ENCODE data around the gene GALNT2. TPM values are rescaled to one million over a fixed set of nuclear protein-coding genes. Genes with fewer than 3 reads are reported as not detected.

Gene GALNT2
- total RNA-seq, 1 donor from 2014 or later, result 29.3 TPM

- DNase-seq (ENCODE audit: low spot score), result no peak
- intact Hi-C loops (cut with DNase I), result loop anchor here (10.0 kb wide), 1 partner anchor 240 kb away; no protein-coding TSS in a partner anchor
Observed at GRCh38 chr1:230084408-230085177, 17.6 kb downstream of the GALNT2 start.

GRCh38 chr1:230085178-230085515 is 18.1 kb downstream of the GALNT2 start:
- intact Hi-C loops (cut with DNase I), result loop anchor here (10.0 kb wide), 1 partner anchor 240 kb away; no protein-coding TSS in a partner anchor
- DNase-seq (ENCODE audit: low spot score), result no peak

GRCh38 chr1:230086151-230086550 is 19.1 kb downstream of the GALNT2 start:
- DNase-seq (ENCODE audit: low spot score), result no peak
- intact Hi-C loops (cut with DNase I), result loop anchor here (10.0 kb wide), 1 partner anchor 241 kb away; no protein-coding TSS in a partner anchor

- no peak for DNase-seq (ENCODE audit: low spot score)
- intact Hi-C loops (cut with DNase I), result loop anchor here (10.0 kb wide), 1 partner anchor 242 kb away; no protein-coding TSS in a partner anchor
Observed at GRCh38 chr1:230087028-230087716, 20.1 kb downstream of the GALNT2 start.

- intact Hi-C loops (cut with DNase I), result loop anchor here (10.0 kb wide), 1 partner anchor 243 kb away; no protein-coding TSS in a partner anchor
- DNase-seq (ENCODE audit: low spot score), result no peak
Observed at GRCh38 chr1:230087717-230088105, 20.7 kb downstream of the GALNT2 start.

- DNase-seq (ENCODE audit: low spot score), result no peak
- intact Hi-C loops (cut with DNase I), result no loop called here
Observed at GRCh38 chr1:230090194-230090711, 23.2 kb downstream of the GALNT2 start.

- no peak for DNase-seq (ENCODE audit: low spot score)
- intact Hi-C loops (cut with DNase I), result no loop called here
Observed at GRCh38 chr1:230091473-230092231, 24.6 kb downstream of the GALNT2 start.

- intact Hi-C loops (cut with DNase I), result no loop called here
- no peak for DNase-seq (ENCODE audit: low spot score)
Observed at GRCh38 chr1:230094746-230095145, 27.7 kb downstream of the GALNT2 start.

GRCh38 chr1:230095938-230096337 is 28.9 kb downstream of the GALNT2 start:
- intact Hi-C loops (cut with DNase I), result no loop called here
- DNase-seq (ENCODE audit: low spot score), result no peak

GRCh38 chr1:230097370-230097769 is 30.3 kb downstream of the GALNT2 start:
- intact Hi-C loops (cut with DNase I), result no loop called here
- DNase-seq (ENCODE audit: low spot score), result no peak

- no peak for DNase-seq (ENCODE audit: low spot score)
- intact Hi-C loops (cut with DNase I), result no loop called here
Observed at GRCh38 chr1:230098723-230099122, 31.7 kb downstream of the GALNT2 start.

- intact Hi-C loops (cut with DNase I), result no loop called here
- no peak for DNase-seq (ENCODE audit: low spot score)
Observed at GRCh38 chr1:230099465-230099864, 32.4 kb downstream of the GALNT2 start.

- intact Hi-C loops (cut with DNase I), result loop anchor here (5.0 kb wide), 1 partner anchor 34 kb away; the partner anchor contains the start of gene GALNT2
- DNase-seq (ENCODE audit: low spot score), result no peak
Observed at GRCh38 chr1:230100932-230101331, 33.9 kb downstream of the GALNT2 start.

GRCh38 chr1:230101556-230101955 is 34.5 kb downstream of the GALNT2 start:
- intact Hi-C loops (cut with DNase I), result loop anchor here (5.0 kb wide), 1 partner anchor 34 kb away; the partner anchor contains the start of gene GALNT2
- no peak for DNase-seq (ENCODE audit: low spot score)

- intact Hi-C loops (cut with DNase I), result loop anchor here (5.0 kb wide), 1 partner anchor 35 kb away; the partner anchor contains the start of gene GALNT2
- no peak for DNase-seq (ENCODE audit: low spot score)
Observed at GRCh38 chr1:230102046-230102445, 35.0 kb downstream of the GALNT2 start.

- intact Hi-C loops (cut with DNase I), result loop anchor here (5.0 kb wide), 1 partner anchor 35 kb away; the partner anchor contains the start of gene GALNT2
- DNase-seq (ENCODE audit: low spot score), result no peak
Observed at GRCh38 chr1:230102472-230102871, 35.4 kb downstream of the GALNT2 start.

GRCh38 chr1:230103306-230104173 is 36.5 kb downstream of the GALNT2 start:
- no peak for DNase-seq (ENCODE audit: low spot score)
- intact Hi-C loops (cut with DNase I), result loop anchor here (5.0 kb wide), 1 partner anchor 36 kb away; the partner anchor contains the start of gene GALNT2
